HG03139 (cell line): ENCODE data around the gene KSR1.
"Not testable (repeated sequence)": the region's sequence is repeated elsewhere in the genome, so short reads cannot be mapped to it uniquely, and the experiment has no call there.

Experiments
- ATAC-seq: cut with Tn5 transposase; IDR thresholded peaks from one replicate; pipeline ENCODE4 v1.9.1; 2021; ENCODE audit not compliant: unreplicated experiment

KSR1 gene

GRCh38 chr17:27670791-27671590, 214.7 kb downstream of the KSR1 start:
- ATAC-seq: no peak

DNA sequence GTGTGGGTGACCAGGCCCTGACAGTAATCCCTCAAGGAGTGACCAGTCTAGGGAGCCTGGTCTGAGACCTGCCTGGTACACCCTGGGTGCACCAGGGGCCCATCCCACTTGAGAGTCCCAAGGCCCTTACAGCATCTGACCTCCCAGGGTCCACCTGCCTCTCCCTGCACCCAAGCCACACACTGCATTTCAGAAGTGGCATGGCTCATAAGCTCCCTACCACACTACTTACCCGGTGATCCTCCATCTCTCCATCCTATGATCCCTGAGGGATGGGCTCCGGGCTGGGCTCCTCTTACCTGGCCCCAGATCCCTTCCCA, 215.3 kb downstream of the KSR1 start:
- ATAC-seq: no peak

GRCh38 chr17:27671977-27672480, 215.8 kb downstream of the KSR1 start:
- not testable (repeated sequence) for ATAC-seq

DNA sequence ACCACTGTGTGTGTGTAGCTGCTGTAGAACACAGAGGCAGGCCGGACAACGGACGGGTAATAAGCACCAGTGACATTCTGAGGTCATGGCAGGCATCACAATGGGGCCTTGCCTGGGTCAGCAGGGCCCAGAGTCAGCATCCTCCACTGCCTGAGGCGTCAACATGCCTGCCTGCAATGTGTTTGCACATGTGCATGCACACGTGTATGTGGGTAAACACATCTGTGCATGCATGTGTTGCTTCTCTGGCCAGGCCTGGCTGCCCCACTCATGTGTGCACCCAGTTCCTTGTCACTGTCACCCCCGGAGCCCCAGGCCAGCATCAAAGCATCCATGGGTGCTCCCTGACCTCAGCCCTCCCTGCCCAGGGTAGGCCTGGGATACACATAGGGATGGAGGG, 218.1 kb downstream of the KSR1 start:
- ATAC-seq: no peak
